Subcutaneous adipose tissue (tissue), 4 donors: ENCODE results near the gene SCUBE2. TPM values are rescaled to one million over a fixed set of nuclear protein-coding genes. Genes with fewer than 3 reads are reported as not detected.

Experiments used
- CTCF ChIP-seq: fragments of 450-650 bp; IDR thresholded peaks from one replicate; pipeline ENCODE4 v1.5.1; 2016; ENCODE audit warnings: low read depth, mild to moderate bottlenecking, control low read depth, antibody characterized with exemption, moderate library complexity
- total RNA-seq, 4 donors: library from RNA; depleted of rRNA; stranded (reverse); fragments of >200 nt; gene quantifications; one replicate each; pipeline ENCODE4 v1.1.0, GENCODE V29; 2016

The SCUBE2 gene
- total RNA-seq, 4 donors from 2014 or later = 16.6 to 55.2 (median 31.9) TPM

GRCh38 chr11:9076661-9077060, 14.7 kb downstream of the SCUBE2 start:
- no peak for TF ChIP-seq CTCF

DNA sequence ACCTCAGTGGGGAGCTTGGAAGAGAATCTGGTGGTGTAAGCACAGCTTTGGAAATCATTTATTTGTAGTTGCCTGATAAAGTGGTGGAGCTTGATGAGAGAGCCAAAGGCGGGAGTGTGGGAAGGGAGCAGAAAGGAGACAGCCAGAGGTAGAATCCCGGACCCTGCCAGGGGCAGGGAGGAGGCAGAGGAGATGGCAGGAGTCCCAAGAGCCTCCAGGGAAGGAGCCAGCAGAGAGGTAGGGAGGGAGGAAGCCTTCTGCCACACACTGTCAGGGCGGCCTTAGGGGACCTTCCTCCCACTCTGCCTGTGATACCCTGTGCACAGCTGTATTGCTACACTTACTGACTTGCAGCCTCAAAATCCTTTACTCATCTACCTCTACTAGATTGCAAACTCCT, 15.4 kb downstream of the SCUBE2 start:
- no peak for TF ChIP-seq CTCF

GRCh38 chr11:9075556-9075955, 15.8 kb downstream of the SCUBE2 start:
- TF ChIP-seq CTCF = no peak

DNA sequence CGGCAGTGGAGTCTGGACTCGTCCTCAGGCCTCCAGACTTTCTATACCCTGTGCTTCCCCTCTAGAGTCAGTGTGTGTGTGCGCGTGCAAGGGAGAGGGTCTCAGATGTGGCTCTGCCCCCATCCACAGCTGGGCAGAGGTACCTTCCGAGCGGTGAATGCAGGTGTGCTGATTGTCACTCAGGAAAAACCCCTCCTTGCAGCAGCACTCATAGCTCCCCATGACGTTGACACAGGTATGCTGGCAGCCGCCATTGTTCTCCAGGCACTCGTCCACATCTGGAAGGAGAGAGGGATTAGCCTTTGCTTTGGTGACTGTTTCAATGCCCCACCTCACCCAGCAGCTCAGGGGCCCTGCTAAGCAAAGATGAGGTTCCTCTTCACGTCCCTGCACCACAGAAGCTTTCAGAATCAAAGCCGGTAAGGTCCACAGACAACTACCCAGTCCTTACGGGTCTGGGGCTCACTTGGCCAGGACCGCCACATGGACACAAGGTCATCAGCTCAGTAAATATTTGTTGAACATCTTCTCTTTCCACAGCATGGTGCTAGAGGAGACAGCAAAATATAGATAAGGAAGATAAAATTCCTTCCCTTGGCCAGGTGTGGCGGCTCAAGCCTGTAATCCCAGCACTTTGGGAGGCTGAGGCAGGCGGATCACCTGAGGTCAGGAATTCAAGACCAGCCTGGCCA, 16.9 kb downstream of the SCUBE2 start:
- TF ChIP-seq CTCF = no peak

DNA sequence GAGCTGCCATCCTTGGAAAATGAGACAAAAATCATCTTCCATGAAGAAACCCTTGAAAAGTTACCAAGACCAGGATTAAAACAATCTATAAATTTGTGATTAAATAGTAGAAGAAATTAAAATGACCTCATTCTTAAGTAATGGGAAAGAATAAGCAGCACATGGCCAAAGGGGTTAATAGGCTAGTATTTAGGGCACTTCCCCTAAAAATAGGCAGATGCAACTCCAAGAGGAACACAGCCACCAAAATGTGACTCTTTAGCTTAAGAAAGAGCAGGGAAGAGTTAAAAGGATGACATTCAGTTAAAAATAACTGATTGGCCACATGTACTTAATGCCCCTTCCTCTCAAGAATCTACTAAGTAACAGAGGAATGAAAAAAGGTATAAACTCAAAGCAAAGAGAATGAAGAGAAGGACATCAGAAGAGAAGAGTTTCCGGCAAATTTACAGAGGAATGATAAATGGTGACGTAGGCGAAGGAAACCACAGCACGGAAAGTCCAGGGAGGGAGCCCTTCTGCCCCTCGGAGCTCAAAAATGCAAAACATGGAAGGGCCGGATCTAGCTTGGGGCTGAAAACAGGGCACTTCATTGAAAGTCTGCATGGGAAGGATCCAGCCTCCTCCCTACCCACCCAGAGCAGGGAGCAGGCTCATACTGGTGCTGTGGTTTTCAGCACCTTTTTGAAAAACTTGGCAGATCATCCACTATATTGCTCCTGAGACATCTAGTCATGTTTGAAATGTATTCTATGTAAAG, 17.8 kb downstream of the SCUBE2 start:
- TF ChIP-seq CTCF = no peak

- TF ChIP-seq CTCF = no peak
Measured at GRCh38 chr11:9072626-9073176, 18.7 kb downstream of the SCUBE2 start.

- TF ChIP-seq CTCF = no peak
Measured at GRCh38 chr11:9071692-9072091, 19.7 kb downstream of the SCUBE2 start.
